Fibroblast of lung (primary cell): ENCODE data around the gene HERC2. TPM values are rescaled to one million over a fixed set of nuclear protein-coding genes. Genes with fewer than 3 reads are reported as not detected.
"Not testable (repeated sequence)": the region's sequence is repeated elsewhere in the genome, so short reads cannot be mapped to it uniquely, and the experiment has no call there.

Experiments used
- DNase-seq, 2 donors: peaks; one replicate each; pipeline versions ENCODE4 v3.0.0 to v3.0.0-alpha.2; 2010; ENCODE audit warnings: low read depth in 2 of 2
- H2AFZ ChIP-seq: 2 replicates; pipeline ENCODE4 v1.5.1; 2012; ENCODE audit warnings: low read length, control low read depth, inconsistent platforms
- H3K27ac ChIP-seq: 2 replicates; pipeline ENCODE4 v1.5.1; 2011; ENCODE audit warnings: low read length, control low read depth; ENCODE audit not compliant: insufficient read depth
- H3K27me3 ChIP-seq: 2 replicates; pipeline ENCODE4 v1.5.1; 2011; ENCODE audit warnings: mild to moderate bottlenecking, low read length; ENCODE audit not compliant: control insufficient read depth, insufficient read depth
- H3K36me3 ChIP-seq: 2 replicates; pipeline ENCODE4 v1.5.1; 2011; ENCODE audit warnings: low read length; ENCODE audit not compliant: control insufficient read depth, insufficient read depth
- H3K4me1 ChIP-seq: 2 replicates; pipeline ENCODE4 v1.5.1; 2011; ENCODE audit warnings: low read length; ENCODE audit not compliant: control insufficient read depth, insufficient read depth; ENCODE audit errors: extremely low read depth
- H3K4me2 ChIP-seq: 2 replicates; pipeline ENCODE4 v1.5.1; 2011; ENCODE audit warnings: low read length, control low read depth; ENCODE audit not compliant: insufficient read depth; ENCODE audit errors: extremely low read depth
- H3K4me3 ChIP-seq, 4 experiments: fragments of 200-600 bp in 1 of 4; sonication (generic) in 1 of 4; replicated peaks in 1 of 4; 2 replicates each; pipeline ENCODE4 v1.5.1; 2011 to 2016; ENCODE audit warnings: low read length in 4 of 4, low read depth in 3 of 4, mild to moderate bottlenecking in 3 of 4, control low read depth in 2 of 4, inconsistent platforms in 1 of 4, mixed read lengths in 1 of 4; ENCODE audit not compliant: insufficient read depth in 1 of 4; ENCODE audit errors: control extremely low read depth in 1 of 4
- H3K79me2 ChIP-seq: 2 replicates; pipeline ENCODE4 v1.5.1; 2012; ENCODE audit warnings: mild to moderate bottlenecking, low read length, inconsistent platforms; ENCODE audit not compliant: control insufficient read depth, insufficient read depth
- H3K9ac ChIP-seq: 2 replicates; pipeline ENCODE4 v1.5.1; 2011; ENCODE audit warnings: mild to moderate bottlenecking, low read length, control low read depth; ENCODE audit not compliant: insufficient read depth
- H3K9me3 ChIP-seq: 2 replicates; pipeline ENCODE4 v1.5.1; 2012; ENCODE audit warnings: low read depth, low read length; ENCODE audit not compliant: control insufficient read depth, insufficient read depth
- H4K20me1 ChIP-seq: 2 replicates; pipeline ENCODE4 v1.5.1; 2011; ENCODE audit warnings: low read length; ENCODE audit not compliant: control insufficient read depth, insufficient read depth; ENCODE audit errors: extremely low read depth
- EZH2 ChIP-seq: IDR thresholded peaks from 2 replicates; pipeline ENCODE4 v1.5.1; 2012; ENCODE audit warnings: low read length, control low read depth, mild to moderate bottlenecking; ENCODE audit errors: missing control alignments
- polyA plus RNA-seq, 2 donors: library from polyadenylated mRNA; depleted of rRNA in 1 of 2; stranded (reverse) in 1 of 2; unstranded in 1 of 2; fragments of >200 nt; gene quantifications; 2 replicates each; pipeline ENCODE4 v1.2.1, GENCODE V29; 2011 to 2012; ENCODE audit warnings: missing spikeins in 1 of 2
- total RNA-seq: library from RNA; depleted of rRNA; stranded (reverse); fragments of >200 nt; gene quantifications from 2 replicates; pipeline ENCODE4 v1.2.1, GENCODE V29; 2014
- TF ChIP-seq, protein P1 (sequence below), 2 donors: IDR thresholded peaks in 1 of 2; conservative IDR thresholded peaks in 1 of 2; 1 replicate in 1 of 2; 2 replicates in 1 of 2; pipeline ENCODE4 v1.5.1; 2011 to 2012; ENCODE audit warnings: low read length in 2 of 2, control low read depth in 1 of 2, inconsistent platforms in 1 of 2, low read depth in 1 of 2, mild to moderate bottlenecking in 1 of 2

The HERC2 gene
- total and polyA plus RNA-seq, 2 donors (not counting 1 experiment from before 2014, with no cell fraction given): 12.4 to 55.8 TPM

DNA sequence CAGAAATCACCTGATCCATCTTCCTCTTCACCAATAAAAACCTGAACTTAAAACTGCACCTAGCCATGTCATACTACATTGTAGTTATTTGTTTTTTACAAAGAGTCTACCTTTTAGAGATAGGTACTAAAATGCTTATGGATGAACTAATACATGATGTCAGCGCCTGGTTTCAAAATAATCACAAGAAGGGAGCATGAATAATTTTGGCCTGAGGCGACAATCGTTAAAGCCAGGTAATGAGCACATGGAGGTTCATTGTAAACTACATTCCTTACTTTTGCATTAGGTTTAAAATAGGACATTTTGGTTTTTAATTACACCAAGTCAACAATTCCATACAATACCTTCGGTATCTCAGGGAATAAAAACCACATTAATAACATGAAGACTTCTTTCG is 125.4 kb downstream of the HERC2 start:
- H3K9ac ChIP-seq, H3K4me1 ChIP-seq, H3K27ac ChIP-seq, H3K4me2 ChIP-seq, H3K79me2 ChIP-seq, H4K20me1 ChIP-seq, DNase-seq, H3K36me3 ChIP-seq, H2AFZ ChIP-seq, H3K4me3 ChIP-seq, H3K27me3 ChIP-seq, H3K9me3 ChIP-seq: not testable (repeated sequence)

DNA sequence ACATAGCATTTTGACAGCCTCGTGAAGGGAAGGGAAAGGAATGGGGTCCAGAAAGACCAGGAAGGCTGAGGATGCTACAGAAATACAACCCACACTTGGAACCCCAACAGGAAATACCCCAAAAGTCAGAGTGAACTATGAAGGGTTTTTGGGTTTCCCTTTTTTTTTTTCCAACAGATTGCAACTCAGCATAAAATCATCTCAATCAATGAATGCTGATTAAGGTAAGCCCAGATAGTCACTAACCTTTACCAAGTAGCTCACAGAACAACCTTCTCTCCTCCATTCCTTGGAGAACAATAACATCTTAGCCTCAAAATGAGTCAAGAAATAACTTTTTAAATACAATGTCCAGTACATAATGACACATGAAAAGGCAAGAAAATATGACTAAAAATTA is 129.2 kb downstream of the HERC2 start:
- Histone ChIP-seq H3K36me3 (peaks cover 4% of the 10 kb centered on the region), H4K20me1 (no peaks in the 10 kb centered on the region), H3K4me2 (no peak overlapping the region), H3K9ac (no peak overlapping the region), H3K79me2 (no peaks in the 10 kb centered on the region), H3K4me3 (no peak overlapping the region), H2AFZ (no peak overlapping the region), H3K9me3 (no peaks in the 10 kb centered on the region), H3K27me3 (no peaks in the 10 kb centered on the region), H3K4me1 (no peaks in the 10 kb centered on the region), H3K27ac (peak overlapping the region; percentile 42)
- TF ChIP-seq EZH2: no peak
- TF ChIP-seq, protein P1, sequence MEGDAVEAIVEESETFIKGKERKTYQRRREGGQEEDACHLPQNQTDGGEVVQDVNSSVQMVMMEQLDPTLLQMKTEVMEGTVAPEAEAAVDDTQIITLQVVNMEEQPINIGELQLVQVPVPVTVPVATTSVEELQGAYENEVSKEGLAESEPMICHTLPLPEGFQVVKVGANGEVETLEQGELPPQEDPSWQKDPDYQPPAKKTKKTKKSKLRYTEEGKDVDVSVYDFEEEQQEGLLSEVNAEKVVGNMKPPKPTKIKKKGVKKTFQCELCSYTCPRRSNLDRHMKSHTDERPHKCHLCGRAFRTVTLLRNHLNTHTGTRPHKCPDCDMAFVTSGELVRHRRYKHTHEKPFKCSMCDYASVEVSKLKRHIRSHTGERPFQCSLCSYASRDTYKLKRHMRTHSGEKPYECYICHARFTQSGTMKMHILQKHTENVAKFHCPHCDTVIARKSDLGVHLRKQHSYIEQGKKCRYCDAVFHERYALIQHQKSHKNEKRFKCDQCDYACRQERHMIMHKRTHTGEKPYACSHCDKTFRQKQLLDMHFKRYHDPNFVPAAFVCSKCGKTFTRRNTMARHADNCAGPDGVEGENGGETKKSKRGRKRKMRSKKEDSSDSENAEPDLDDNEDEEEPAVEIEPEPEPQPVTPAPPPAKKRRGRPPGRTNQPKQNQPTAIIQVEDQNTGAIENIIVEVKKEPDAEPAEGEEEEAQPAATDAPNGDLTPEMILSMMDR (conservative IDR thresholded peaks at IDR 0.05 in 1 of 2, IDR thresholded peaks at IDR 0.05 in 1 of 2; ENCODE audit: low read depth in 1 of 2, low read length in 2 of 2): no peak
- DNase-seq: no peak

DNA sequence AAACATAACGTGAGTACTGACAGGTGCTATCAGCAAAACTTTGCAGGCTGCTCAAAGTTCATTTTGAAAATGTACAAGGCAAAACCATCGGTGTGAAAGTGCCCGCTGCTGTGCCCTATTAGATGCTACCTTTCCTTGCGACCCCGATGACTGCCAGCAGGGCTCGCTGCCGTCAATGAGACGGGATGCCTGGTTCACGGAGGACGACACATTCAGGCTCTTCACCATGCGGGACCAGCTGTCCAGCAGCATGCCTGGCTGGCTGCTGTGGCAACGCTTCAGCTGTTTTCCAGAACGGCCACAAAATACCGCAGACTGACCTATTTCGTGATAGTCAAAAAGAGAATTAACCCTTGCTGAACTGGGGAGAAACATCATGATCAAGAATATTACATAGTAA is 130.1 kb downstream of the HERC2 start:
- H3K9ac ChIP-seq: no peak overlapping the region
- DNase-seq: peak; percentile 84 to 85
- H3K79me2 ChIP-seq: no peaks in the 10 kb centered on the region
- no peaks in the 10 kb centered on the region for H3K27me3 ChIP-seq
- peak overlapping the region in 1 of 4 experiments; percentile 11 for H3K4me3 ChIP-seq
- no peaks in the 10 kb centered on the region for H3K9me3 ChIP-seq
- H3K27ac ChIP-seq: no peak overlapping the region
- no peaks in the 10 kb centered on the region for H3K4me1 ChIP-seq
- TF ChIP-seq, protein P1 (conservative IDR thresholded peaks at IDR 0.05 in 1 of 2, IDR thresholded peaks at IDR 0.05 in 1 of 2; ENCODE audit: low read depth in 1 of 2, low read length in 2 of 2): peak; percentile 56 to 77
- TF ChIP-seq EZH2: no peak
- H3K4me2 ChIP-seq: no peak overlapping the region
- H4K20me1 ChIP-seq: no peaks in the 10 kb centered on the region
- H3K36me3 ChIP-seq: peaks cover 6% of the 10 kb centered on the region
- H2AFZ ChIP-seq: no peak overlapping the region
